HCT116 (cell line): ENCODE results near the gene SEZ6.

Experiments used
- CTCF ChIP-seq, 3 experiments: fragments of 200-600 bp in 1 of 3; sonication (generic) in 1 of 3; IDR thresholded peaks in 2 of 3; conservative IDR thresholded peaks in 1 of 3; 2 replicates each; pipeline ENCODE4 v1.5.1; 2012 to 2017; ENCODE audit warnings: low read depth in 2 of 3, low read length in 2 of 3, antibody characterized with exemption in 1 of 3, borderline replicate concordance in 1 of 3, control low read depth in 1 of 3, mild to moderate bottlenecking in 1 of 3, mixed read lengths in 1 of 3, mixed run types in 1 of 3, moderate library complexity in 1 of 3; ENCODE audit not compliant: insufficient read depth in 1 of 3
- SIN3A ChIP-seq: IDR thresholded peaks from 2 replicates; pipeline ENCODE4 v1.6.1; 2012; ENCODE audit warnings: low read depth

- TF ChIP-seq SIN3A: no peak
- TF ChIP-seq CTCF (IDR thresholded peaks at IDR 0.05 in 2 of 3, conservative IDR thresholded peaks at IDR 0.05 in 1 of 3; ENCODE audit: borderline replicate concordance in 1 of 3, insufficient read depth in 1 of 3, low read depth in 2 of 3, low read length in 2 of 3): no peak
Measured at GRCh38 chr17:29004081-29004692, 1.6 kb downstream of the SEZ6 start.
